Stimulated activated CD4-positive, alpha-beta T cell treated with anti-CD3 and anti-CD28 coated beads, Interleukin-4, amount 100 ng/mL, for 1 hour (primary cell): ENCODE results near the gene DGUOK.
"Not testable (repeated sequence)": the region's sequence is repeated elsewhere in the genome, so short reads cannot be mapped to it uniquely, and the experiment has no call there.

Source experiments
- DNase-seq: peaks from one replicate; pipeline ENCODE4 v3.0.0-alpha.2; 2020

Gene DGUOK

DNA sequence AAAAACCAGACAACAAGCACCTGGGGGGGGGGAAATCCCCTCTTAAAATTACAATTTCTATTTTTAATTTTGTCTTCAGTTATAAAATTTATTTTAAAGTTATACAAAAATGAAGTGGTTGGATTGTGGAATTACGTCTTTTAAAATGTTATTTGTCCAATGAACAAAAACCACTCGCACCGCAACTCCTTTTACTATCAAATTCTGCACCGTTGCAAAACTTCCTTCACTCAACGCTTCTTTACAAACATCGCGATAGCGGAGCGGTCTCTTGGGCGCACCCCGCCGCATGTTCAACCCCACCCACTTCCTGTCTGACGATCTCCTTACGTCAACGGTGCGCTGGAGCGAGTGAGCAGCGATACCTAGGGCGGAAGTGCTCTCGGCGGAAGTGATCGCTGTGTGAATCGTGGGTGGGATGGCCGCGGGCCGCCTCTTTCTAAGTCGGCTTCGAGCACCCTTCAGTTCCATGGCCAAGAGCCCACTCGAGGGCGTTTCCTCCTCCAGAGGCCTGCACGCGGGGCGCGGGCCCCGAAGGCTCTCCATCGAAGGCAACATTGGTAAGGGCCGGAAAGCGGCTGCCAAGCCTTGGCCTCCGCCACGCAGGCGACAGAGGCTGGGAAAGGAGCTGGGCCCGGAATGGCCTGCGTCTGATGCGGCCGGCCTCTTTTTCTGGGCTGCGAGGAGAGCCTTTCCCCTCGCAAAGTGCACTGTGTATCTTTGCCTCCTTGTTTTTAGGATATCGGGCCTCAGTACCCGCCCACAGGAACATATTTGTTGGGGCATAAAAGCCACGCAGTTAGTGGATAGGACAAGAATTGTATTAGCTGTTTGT is at the start of gene DGUOK:
Gene DGUOK (plus strand): TSS at position 388 of the 835 bp plus-strand sequence. CDS start 31 bp downstream, at position 419.
- DNase-seq, result peak; percentile 92

DNA sequence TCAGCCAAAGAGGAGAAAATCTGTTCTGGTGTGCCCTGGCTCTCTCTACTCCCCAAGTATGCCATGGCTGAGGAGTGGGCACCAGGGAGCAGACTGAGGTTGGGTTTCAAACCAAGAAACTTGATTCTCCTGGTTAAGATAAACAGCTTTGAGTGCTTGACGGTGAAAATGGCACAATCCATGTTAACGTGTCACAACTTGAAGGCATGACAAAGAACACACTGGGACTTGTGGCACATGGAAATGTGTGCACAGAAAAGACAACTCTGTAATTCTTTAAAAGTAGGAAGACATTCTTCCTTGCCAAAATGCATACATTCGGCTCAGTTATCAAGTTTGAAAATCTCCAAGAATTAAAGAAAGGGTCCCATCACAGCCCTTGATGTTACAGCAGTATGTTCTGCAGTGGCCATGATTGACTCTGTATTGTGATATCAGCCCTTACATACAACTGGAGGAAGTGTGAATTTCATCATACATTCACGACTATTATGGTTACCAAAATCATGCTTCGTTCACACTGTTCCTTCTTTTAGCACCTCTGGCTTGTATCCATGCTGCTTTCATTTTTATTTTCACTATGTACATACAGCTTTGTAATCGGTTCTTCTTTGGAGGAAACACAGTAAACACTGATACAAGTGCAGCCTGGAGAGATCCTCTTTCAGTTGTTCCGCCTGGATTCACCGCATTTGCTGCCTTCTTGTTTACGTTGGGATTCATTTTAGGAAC is 49.4 kb upstream of the DGUOK start:
- no peak for DNase-seq

DNA sequence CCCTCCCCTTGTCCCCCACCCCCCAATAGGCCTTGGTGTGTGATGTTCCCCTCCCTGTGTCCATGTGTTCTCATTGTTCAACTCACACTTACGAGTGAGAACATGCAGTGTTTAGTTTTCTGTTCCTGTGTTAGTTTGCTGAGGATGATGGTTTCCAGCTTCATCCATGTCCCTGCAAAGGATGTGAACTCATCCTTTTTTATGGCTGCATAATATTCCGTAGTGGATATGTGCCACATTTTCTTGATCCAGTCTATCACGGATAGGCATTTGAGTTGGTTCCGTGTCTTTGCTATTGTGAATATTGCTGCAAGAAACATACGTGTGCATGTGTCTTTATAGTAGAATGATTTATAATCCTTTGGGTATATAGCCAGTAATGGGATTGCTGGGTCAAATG is 48.7 kb upstream of the DGUOK start:
- not testable (repeated sequence) for DNase-seq

DNA sequence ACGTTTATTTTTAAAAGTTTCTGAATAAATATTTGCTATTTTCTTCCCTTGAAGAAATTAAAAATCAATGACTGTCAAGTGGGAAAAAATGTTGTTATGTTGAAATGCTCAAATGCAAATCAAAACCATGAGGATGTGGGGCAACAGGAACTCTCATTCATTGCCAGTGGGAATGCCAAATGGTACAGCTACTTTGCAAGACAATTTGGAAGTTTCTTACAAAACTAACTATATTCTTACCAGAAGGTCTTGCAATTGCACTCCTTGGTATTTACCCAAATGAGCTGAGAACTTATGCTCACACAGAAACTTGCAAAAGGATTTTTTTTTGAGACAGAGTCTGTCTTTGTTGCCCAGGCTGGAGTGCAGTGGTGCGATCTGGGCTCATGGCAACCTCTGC is 41.3 kb upstream of the DGUOK start:
- no peak for DNase-seq

DNA sequence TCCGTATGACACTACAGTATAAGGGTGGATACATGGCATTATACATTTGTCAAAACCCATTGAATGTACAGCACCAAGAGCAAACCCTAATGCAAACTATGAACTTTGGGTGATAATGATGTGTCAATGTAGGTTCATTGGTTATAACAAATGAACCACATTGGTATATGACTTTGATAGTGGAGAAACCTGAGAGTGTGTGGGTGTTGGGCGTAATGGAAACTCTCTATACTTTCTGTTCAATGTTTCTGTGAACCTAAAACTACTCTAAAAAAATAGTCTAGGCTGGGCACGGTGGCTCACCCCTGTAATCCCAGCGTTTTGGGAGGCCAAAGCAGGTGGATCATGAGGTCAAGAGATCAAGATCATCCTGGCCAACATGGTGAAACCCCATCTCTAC is 40.3 kb upstream of the DGUOK start:
- DNase-seq, result peak; percentile 13

DNA sequence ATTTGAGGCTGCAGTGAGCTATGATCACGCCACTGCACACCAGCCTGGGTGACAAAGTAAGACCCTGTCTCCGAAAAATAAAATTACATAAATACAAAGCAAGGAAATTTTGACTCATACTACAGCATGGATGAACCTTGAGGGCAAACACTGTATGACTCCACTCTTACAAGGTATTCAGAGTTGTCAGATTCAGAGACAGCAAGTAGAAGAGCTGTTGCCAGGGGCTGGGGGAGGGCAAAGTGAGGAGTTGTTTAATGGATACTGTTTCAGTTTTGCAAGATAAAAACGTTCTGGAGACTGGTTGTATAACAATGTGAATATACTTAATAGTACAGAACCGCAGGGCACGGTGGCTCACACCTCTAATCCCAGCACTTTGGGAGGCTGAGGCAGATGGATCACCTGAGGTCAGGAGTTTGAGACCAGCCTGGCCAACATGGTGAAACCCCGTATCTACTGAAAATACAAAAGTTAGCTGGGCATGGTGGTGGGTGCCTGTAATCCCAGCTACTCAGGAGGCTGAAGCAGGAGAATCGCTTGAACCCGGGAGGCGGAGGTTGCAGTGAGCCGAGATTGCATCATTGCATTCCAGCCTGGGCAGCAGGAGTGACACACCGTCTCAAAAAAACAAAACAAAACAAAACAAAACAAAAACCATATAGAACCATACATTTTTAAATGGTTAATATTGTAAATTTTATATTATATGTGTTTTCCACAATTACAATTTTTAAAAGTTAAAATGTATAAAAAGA is 38.9 kb upstream of the DGUOK start:
- not testable (repeated sequence) for DNase-seq

DNA sequence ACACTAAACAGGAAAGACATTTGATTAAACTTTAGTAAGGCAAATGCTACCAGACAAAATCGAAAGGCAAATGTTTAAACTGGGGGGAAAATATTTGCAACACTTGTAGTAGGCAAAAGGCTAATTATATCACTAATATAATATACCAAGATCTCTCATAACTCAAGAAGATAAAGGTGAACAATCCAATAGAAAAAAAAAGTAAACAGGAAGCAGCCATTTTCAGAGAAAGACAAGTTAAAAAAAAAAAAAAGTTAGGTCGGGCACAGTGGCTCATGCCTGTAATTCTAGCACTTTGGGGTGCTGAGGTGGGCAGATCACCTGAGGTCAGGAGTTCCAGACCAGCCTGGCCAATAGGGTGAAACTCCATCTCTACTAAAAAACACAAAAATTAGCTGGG is 38.3 kb upstream of the DGUOK start:
- no peak for DNase-seq

DNA sequence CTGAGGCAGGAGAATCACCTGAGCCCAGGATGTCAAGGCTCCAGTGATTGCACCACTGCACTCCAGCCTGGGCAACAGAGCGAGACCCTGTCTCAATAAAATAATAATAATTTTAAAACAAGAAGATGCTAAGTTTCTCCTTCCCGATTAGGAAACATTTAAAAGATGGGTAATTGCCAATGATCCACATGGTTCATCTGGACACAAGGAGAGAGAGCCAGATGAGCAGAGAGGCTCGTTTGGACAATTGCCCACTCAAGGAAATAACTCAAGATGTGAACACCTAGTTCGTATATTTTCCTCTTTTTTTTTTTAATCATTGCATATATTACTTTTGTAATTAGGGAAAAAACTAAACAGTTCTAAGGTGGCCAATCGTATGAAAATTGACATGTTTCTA is 37.5 kb upstream of the DGUOK start:
- no peak for DNase-seq

DNA sequence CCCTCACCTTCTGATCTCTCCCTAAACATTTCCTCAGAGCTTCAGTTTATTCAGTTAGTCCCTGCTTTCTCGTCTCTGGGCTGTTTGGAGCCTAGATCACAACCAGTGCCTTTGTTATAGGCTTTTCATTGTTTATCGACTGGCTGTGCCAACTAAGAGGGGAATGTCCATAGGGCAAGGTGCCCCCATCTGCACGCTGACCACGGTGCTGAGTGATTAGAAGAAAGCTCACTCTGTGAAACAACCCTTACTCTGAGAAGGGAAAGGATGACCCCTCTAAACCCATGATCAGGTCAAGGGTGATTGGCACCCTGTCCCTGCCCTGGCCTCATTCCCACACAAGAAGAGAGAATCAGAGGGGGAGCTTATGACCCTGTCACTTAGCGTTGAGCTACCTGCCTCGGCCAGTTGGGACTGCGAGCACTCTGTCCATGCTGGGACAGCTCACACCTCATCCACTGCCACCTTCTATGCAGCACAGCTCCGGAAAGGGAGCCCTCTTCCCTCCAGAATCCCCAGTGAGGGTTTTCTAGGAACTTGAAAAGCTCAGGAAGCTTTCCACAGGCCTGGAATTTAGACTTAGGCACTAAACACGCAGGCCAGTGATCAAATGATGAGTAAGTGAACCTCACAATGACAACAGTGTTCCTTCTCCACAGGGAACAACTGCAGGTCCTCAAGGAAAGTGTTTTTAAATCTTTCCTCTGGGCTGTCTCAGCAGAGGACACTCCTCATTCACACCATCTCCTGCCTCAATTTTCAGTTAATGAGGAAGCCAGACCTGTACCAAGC is 36.2 kb upstream of the DGUOK start:
- no peak for DNase-seq

DNA sequence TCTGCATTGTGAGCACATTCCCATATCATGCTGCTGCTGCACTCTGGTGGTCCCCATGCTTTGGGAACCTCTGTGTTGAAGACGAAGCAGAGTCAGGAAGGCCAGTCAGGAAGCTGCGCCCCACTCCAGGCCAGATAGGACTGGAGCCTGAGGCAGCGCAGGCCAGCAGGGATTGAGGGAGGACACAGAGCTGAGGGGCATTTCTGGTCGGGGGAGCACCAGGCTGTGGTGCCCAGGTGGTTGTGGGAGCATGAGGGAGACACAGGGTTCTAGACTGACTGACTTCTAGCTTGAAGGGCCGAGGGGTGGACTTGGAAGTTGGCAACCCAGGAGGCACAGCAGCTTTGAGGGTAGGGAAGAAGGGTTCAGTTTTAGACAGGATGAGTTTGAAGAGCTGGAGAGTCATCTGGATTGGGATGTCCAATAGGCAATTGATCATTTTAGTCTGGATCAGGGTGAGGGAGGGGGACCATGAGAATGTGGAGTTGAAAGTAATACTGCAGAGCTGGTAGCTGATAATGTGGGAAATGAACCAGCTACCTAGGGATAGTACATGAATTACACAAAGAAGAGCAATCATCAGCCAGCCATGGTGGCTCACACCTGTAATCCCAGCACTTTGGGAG is 35.3 kb upstream of the DGUOK start:
- no peak for DNase-seq

DNA sequence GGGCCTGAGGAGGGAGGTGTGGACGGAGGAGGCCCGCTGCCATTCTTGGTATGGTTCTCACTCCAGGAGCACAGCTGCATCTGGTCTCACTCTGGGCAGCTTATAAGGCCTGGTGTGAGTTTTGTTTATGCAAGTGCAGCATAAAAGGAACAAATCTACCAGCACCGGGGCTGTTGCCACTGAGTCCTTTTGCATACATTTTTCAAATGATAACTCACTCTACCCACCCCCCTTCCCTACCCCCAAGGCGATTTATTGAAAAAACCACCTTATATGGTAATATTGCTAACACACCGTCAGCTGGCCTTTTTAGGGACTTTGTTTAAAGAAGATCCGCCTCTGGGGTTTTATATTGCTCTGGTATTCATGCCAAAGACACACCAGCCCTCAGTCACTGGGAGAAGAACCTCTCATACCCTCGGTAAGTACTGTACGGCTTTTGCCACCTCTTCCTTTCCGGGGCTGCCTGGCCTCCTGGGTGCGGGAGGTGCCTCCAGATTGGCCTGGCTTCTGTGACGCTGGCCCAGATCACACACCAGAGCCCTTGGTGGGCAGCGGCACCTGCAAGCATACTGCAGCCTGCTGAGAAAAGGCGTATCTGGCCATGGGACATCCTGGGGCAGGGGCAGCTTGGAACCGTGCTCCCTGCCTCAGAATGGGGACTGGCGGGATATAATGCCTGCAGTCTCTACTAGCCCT is 33.9 kb upstream of the DGUOK start, which contains the start of gene ACTG2:
Gene ACTG2 (plus strand): TSS at position 378 of the 699 bp plus-strand sequence. CDS start 8,304 bp downstream, outside the sequence.
- no peak for DNase-seq

DNA sequence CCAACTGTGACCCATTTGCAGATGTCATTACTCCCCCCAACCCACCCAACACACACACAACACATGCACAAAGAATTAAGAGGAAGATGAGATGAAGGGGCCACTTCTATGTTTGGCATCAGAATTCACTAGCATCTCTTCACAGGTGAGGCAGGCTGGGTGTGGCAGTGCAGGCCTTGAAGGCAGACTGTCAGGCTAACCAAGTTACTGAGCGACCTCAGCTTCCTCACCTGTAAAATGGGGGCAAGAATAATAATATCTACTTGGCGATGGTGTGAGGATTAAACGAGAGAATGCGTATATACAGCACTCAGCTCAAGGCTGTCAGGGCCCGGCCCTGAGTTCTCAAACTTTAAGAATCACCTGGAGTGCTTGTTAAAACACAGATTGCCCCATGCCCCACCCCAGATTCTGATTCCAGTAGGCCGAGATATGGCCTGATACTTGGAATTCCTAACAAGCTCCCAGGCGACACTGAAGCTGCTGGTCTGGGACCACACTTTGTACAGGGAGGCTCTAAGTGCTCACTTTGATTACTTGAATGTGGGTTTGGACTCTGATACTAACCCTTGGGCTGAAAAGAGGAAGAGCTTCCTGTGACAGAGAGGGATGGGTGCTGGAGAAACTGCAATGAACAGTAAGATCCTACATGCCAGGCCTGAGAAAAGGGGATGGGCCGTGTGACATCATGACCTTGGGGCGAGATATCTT is 32.8 kb upstream of the DGUOK start:
- no peak for DNase-seq

DNA sequence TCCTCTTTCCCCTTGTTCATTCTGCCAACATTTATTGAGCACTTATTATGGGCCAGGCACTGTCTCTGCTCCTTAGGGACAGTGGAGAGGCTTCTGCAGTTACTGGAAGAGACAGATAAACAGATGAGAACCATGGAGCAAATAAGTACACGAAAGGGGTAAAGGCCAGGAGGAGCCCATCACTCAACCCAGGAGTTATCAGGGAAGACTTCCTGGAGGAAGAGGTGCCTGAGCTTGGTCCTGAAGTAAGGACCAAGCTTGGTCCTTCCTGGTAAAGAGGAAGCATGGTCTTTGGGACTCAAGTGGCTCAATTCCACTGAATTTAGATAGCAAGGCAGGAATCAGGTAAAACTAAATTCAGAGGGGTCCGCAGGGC is 32.2 kb upstream of the DGUOK start:
- DNase-seq, result no peak

DNA sequence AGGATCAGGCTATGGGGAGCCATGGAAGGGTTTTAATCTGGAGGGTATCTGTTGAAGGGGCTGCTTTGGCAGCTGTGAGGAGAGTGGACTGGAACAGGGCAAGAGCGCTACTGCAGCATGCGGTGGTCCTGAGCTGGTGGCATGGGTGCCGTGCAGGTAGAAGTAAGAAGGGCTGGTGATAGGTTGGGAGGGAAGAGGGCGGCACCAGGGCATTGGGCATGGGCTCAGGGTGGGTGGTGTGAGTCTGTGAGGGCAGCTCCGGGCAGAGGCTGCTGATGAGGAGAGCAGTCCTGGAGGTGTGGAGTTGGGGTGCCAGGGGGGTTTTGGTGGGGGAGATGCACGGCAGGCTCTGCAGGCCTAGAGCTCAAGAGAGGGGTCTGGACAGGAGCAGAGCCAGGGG is 31.8 kb upstream of the DGUOK start:
- no peak for DNase-seq

DNA sequence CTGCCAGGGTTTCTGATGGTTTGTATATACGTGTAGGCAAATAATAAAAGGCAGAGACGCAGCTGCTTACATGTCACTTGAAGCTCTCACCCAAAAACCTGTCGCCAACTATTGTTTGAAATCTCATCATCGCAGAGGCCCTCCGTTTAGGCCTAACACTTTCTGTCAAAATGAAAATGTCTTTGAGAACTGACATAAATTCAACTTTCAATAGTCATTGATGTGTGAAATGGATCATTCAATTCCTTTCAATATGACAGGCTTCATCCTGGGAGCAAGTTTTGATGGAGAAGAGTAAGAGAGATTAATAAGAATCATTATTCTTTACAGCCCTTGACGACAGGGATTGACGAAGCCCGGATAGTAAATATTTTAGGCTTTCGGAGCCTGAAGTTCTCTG is 31.2 kb upstream of the DGUOK start:
- DNase-seq, result no peak

DNA sequence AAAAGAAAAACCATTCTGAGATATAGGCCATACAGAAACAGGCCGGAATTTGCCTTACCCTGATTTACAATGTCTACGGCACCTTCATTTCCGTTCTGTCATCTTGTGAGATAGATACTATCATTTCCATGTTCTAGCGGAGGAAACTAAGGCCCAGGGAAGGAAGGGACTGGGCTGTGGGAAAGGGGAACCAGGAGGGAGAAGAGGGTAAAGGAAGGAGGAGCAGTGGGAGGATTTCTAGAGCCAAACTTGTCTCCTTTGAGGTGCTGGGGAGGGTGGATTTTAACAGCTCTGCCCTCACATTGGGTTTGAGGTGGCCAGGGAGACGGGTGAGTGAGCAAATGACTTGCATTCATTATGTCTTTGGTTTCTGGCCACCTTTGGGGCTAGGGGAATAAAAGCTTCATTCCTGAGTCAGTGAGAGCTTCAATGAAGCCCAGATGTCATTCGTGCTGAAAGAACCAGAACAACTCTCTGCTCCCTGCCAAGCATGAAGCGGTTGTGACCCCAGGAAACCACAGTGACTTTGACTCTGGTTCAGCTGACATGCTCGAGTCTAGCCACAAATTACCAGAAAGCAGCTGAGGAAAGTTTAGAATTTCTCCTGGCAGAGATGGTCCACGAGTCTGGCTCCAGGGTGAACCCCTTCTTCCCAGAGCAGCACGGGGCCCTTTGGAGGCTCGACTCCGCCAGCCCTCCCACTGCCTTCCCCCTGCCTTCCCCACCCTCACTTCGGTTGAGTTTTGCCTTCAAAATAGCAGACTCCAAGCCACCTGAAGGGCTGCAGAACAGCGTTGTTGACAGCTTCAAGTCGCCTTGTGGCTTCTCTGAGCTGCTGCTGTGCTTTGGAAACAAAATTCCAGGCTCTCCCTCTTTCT is 30.1 kb upstream of the DGUOK start:
- DNase-seq, result no peak

DNA sequence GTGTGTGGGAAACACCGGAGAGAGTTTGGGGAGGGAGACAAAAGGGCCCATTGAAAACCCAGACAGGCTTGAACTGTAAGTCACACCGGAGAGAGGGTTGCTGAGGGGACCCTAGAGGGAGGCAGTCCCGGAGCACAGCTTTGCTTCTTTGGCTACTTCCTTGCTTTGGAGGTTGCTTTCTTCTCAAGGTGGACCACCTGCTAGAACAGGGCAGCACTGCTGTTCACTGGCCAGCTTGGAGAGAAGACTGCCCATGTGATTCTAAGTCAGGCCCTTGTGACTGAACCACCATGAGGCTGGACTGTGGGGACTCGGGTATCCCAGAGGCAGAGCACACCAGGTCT is 29.5 kb upstream of the DGUOK start:
- no peak for DNase-seq

DNA sequence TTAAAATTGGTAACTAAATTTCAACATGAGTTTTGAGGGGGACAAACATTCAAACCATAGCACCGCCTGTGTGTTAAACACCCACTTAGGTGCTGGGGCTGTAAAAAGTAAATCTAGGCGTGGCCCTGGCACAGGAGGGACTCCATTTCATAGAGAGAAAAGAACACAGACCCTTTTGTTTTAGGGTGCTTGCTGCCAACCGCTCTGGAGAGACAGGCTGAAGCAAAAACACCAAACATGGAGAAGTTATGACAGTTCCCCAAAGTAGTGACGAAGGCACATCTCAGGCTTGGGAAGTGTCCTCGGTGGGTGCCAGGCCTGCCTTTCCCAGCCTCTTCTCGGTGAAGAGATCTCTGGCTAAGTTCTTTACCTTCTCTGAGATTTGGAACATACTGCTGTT is 28.7 kb upstream of the DGUOK start:
- no peak for DNase-seq

DNA sequence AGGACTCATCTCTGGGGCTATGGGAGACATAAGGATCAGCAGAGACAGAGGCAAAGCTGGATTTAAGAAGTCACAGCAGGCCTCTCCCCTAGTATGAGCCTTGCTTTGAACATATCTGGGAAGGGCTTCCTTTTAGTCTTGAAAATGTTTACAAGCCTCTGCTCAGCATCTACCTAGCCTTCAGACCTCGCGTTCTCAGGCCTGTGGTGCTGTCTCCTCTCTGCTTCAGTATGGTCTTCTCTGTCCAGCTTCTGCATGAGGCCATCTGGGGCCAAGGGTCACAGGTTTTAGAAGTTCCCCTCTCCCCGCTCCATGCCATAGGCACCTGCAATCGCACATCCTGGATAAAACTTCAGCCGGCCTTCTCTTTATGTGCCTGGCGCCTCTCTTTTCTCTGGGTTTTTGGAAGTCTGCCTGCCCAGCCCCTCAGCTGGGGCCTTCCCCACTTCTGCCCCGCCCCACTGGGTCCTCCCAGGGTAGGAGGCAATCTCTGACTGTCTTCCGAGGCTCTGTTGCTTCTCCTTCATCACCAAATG is 26.8 kb upstream of the DGUOK start:
- no peak for DNase-seq

DNA sequence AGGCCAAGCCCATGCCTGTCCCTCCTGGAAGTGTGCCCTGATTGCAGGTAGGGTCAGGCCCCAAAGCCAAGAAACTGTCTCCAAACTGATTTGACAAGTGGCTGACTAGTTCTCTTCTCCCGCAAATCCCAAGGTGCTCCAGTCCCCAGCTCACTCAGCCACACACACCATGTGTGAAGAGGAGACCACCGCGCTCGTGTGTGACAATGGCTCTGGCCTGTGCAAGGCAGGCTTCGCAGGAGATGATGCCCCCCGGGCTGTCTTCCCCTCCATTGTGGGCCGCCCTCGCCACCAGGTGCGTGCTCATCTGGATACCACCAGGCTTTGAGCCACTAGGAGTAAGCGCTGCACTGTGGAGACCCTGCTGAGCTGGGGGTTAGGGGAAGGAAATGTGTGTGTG is 25.5 kb upstream of the DGUOK start:
- no peak for DNase-seq
